ENCODE results near the gene FANCC.

GRCh38 chr9:95176755-95177319, 140.7 kb downstream of the FANCC start:
- TF ChIP-seq, protein P1, sequence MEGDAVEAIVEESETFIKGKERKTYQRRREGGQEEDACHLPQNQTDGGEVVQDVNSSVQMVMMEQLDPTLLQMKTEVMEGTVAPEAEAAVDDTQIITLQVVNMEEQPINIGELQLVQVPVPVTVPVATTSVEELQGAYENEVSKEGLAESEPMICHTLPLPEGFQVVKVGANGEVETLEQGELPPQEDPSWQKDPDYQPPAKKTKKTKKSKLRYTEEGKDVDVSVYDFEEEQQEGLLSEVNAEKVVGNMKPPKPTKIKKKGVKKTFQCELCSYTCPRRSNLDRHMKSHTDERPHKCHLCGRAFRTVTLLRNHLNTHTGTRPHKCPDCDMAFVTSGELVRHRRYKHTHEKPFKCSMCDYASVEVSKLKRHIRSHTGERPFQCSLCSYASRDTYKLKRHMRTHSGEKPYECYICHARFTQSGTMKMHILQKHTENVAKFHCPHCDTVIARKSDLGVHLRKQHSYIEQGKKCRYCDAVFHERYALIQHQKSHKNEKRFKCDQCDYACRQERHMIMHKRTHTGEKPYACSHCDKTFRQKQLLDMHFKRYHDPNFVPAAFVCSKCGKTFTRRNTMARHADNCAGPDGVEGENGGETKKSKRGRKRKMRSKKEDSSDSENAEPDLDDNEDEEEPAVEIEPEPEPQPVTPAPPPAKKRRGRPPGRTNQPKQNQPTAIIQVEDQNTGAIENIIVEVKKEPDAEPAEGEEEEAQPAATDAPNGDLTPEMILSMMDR (IDR thresholded peaks at IDR 0.05), result no peak
- TF ChIP-seq POLR2A (IDR thresholded peaks at IDR 0.05), result no peak

All from body of pancreas (tissue), 4 donors.